DMS79 treated with DMSO at 0.1 percent for 48 hours (cell line): ENCODE measurements around the gene SERPINA4.

Experiments used
- DNase-seq: peaks from one replicate; lab custom pipeline; 2025; lab: John Stamatoyannopoulos, UW

SERPINA4 gene

GRCh38 chr14:94615823-94616570 is 54.8 kb downstream of the SERPINA4 start:
- DNase-seq: no peak

- DNase-seq: no peak
These were observed 56.2 kb downstream of the SERPINA4 start for GRCh38 chr14:94617366-94617941.

- no peak for DNase-seq
These were observed 57.0 kb downstream of the SERPINA4 start for GRCh38 chr14:94617988-94618822.

DNA sequence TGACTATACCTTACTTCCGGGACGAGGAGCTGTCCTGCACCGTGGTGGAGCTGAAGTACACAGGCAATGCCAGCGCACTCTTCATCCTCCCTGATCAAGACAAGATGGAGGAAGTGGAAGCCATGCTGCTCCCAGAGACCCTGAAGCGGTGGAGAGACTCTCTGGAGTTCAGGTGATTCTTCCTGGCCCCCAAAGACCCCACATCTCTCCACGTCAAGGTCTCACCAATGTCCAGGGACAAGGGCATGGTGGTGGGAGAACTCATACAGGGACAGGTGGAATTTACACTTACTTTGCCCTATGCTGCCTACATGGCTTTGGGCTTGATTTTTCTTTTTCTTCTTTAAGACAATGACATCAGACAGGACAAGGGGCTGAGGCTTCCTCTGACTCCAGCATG is 58.1 kb downstream of the SERPINA4 start:
- no peak for DNase-seq
